K562 (cell line): ENCODE data around the gene DPY19L3. TPM values are rescaled to one million over a fixed set of nuclear protein-coding genes. Genes with fewer than 3 reads are reported as not detected.

Source experiments
- ATAC-seq: fragments of 200-7000 bp; cut with Tn5 transposase; 3 replicates; pipeline ENCODE4 v1.9.1; 2020; ENCODE audit warnings: moderate library complexity
- BruUV-seq: library from RNA; stranded (reverse); fragments of 400-500 nt; replicated peaks from 2 replicates; lab custom pipeline; 2021; lab: Mats Ljungman, UMichigan
- CTCF ChIA-PET: fragments of 300-600 bp; formaldehyde crosslinking; extraction: SDS; loops from one replicate; lab custom pipeline; 2021; ENCODE audit warnings: low intra/inter-chr PET ratio; lab: Yijun Ruan, JAX
- POLR2A ChIA-PET: fragments of 300-600, 350-650 bp; sonication (Branson Sonifier 250); formaldehyde crosslinking; extraction: SDS; loops from one replicate; lab custom pipeline; 2021; ENCODE audit warnings: antibody characterized with exemption, inconsistent platforms; lab: Yijun Ruan, JAX
- DNase-seq, 4 experiments: peaks; one replicate each; pipeline versions ENCODE4 v3.0.0 to v3.0.0-alpha.2; 2011 to 2018; ENCODE audit warnings: low spot score in 3 of 4, mixed read lengths in 3 of 4; ENCODE audit errors: extremely low read depth in 1 of 4
- FAIRE-seq: peaks from 2 replicates; lab custom pipeline; 2011; peaks lifted over from hg19 to GRCh38; lab: Jason Lieb, UNC
- H2AFZ ChIP-seq: 2 replicates; pipeline ENCODE4 v1.6.0; 2011; ENCODE audit warnings: low read depth, low read length, control low read depth, inconsistent platforms
- H3K27ac ChIP-seq: fragments of 200-600 bp; 3 replicates; pipeline ENCODE4 v1.8.0; 2011; ENCODE audit warnings: low read depth, mild to moderate bottlenecking, control low read depth, inconsistent platforms, low read length, moderate library complexity, mixed read lengths; ENCODE audit errors: extremely low read depth
- H3K27me3 ChIP-seq, 2 experiments: fragments of 300-600 bp in 1 of 2; 2 replicates in 1 of 2; 3 replicates in 1 of 2; pipeline versions ENCODE4 v1.6.0 to v1.8.0; 2011; ENCODE audit warnings: inconsistent platforms in 2 of 2, low read length in 2 of 2, mild to moderate bottlenecking in 1 of 2, mixed read lengths in 1 of 2, moderate library complexity in 1 of 2; ENCODE audit not compliant: control insufficient read depth in 2 of 2, insufficient read depth in 2 of 2
- H3K36me3 ChIP-seq: fragments of 300-600 bp; 3 replicates; pipeline ENCODE4 v1.8.0; 2011; ENCODE audit warnings: mild to moderate bottlenecking, low read length, inconsistent platforms; ENCODE audit not compliant: control insufficient read depth, insufficient read depth
- H3K4me1 ChIP-seq, 2 experiments: fragments of 200-600 bp in 1 of 2; replicated peaks in 1 of 2; 2 replicates in 1 of 2; 3 replicates in 1 of 2; pipeline versions ENCODE4 v1.5.1 to v1.8.0; 2011; ENCODE audit warnings: inconsistent platforms in 2 of 2, low read length in 2 of 2, mild to moderate bottlenecking in 1 of 2, mixed read lengths in 1 of 2, moderate library complexity in 1 of 2; ENCODE audit not compliant: control insufficient read depth in 2 of 2, insufficient read depth in 2 of 2
- H3K4me2 ChIP-seq: 2 replicates; pipeline ENCODE4 v1.6.1; 2011; ENCODE audit warnings: low read length, control low read depth, inconsistent platforms, mixed read lengths; ENCODE audit not compliant: insufficient read depth
- H3K4me3 ChIP-seq: fragments of 200-600 bp; sonication (generic), shearing (Covaris generic); 2 replicates; pipeline ENCODE4 v1.5.1; 2016; ENCODE audit warnings: control low read depth, inconsistent platforms
- H3K79me2 ChIP-seq: fragments of 200-600 bp; 3 replicates; pipeline ENCODE4 v1.8.0; 2011; ENCODE audit warnings: low read length, inconsistent platforms; ENCODE audit not compliant: control insufficient read depth, insufficient read depth
- H3K9ac ChIP-seq, 2 experiments: 2 replicates each; pipeline versions ENCODE4 v1.6.0 to v1.6.1; 2011; ENCODE audit warnings: low read depth in 2 of 2, low read length in 2 of 2, control low read depth in 1 of 2, inconsistent platforms in 1 of 2, mild to moderate bottlenecking in 1 of 2, mixed read lengths in 1 of 2; ENCODE audit not compliant: insufficient read depth in 1 of 2
- H3K9me1 ChIP-seq: one replicate; pipeline ENCODE4 v1.6.0; 2011; ENCODE audit warnings: inconsistent platforms, mild to moderate bottlenecking, low read length, moderate library complexity; ENCODE audit not compliant: control insufficient read depth, insufficient read depth
- H3K9me3 ChIP-seq: replicated peaks from 2 replicates; pipeline ENCODE4 v1.5.1; 2011; ENCODE audit warnings: low read depth, low read length, inconsistent platforms; ENCODE audit not compliant: control insufficient read depth, insufficient read depth
- H4K20me1 ChIP-seq: replicated peaks from 2 replicates; pipeline ENCODE4 v1.6.1; 2011; ENCODE audit warnings: low read length, inconsistent platforms, mixed read lengths; ENCODE audit not compliant: control insufficient read depth, insufficient read depth
- ARHGAP35 ChIP-seq: fragments of 450-650 bp; IDR thresholded peaks from 2 replicates; pipeline ENCODE4 v1.6.1; 2018; ENCODE audit not compliant: partially characterized antibody
- BRD9 ChIP-seq: fragments of 450-650 bp; IDR thresholded peaks from 2 replicates; pipeline ENCODE4 v1.6.1; 2018; ENCODE audit warnings: low read depth; ENCODE audit not compliant: partially characterized antibody
- DPF2 ChIP-seq: fragments of 450-650 bp; IDR thresholded peaks from 2 replicates; pipeline ENCODE4 v1.6.1; 2016
- ELF4 ChIP-seq: fragments of 450-650 bp; formaldehyde crosslinking; IDR thresholded peaks from 2 replicates; pipeline ENCODE4 v1.4.0; 2022; ENCODE audit warnings: missing genetic modification characterization
- FOXA1 ChIP-seq: fragments of 450-650 bp; IDR thresholded peaks from 2 replicates; pipeline ENCODE4 v1.6.1; 2016; ENCODE audit warnings: mild to moderate bottlenecking, borderline replicate concordance
- MTA1 ChIP-seq: fragments of 450-650 bp; IDR thresholded peaks from 2 replicates; pipeline ENCODE4 v1.6.1; 2017; ENCODE audit warnings: borderline replicate concordance
- NRF1 ChIP-seq, 2 experiments: fragments of 450-650 bp; IDR thresholded peaks in 1 of 2; conservative IDR thresholded peaks in 1 of 2; 2 replicates each; pipeline ENCODE4 v1.6.1; 2014; ENCODE audit warnings: mild to moderate bottlenecking in 2 of 2
- SMAD1 ChIP-seq: fragments of 150-350 bp; IDR thresholded peaks from 2 replicates; pipeline ENCODE4 v1.6.1; 2014; ENCODE audit warnings: low read length, low read depth; ENCODE audit not compliant: partially characterized antibody
- TFAP4 ChIP-seq: sonication (generic); formaldehyde crosslinking; IDR thresholded peaks from 2 replicates; pipeline ENCODE4 v1.8.0; 2022; ENCODE audit warnings: missing genetic modification reagents, mild to moderate bottlenecking, moderate library complexity, borderline replicate concordance
- TGIF2 ChIP-seq: sonication (generic); formaldehyde crosslinking; IDR thresholded peaks from 2 replicates; pipeline ENCODE4 v1.8.1; 2022; ENCODE audit warnings: mild to moderate bottlenecking, missing genetic modification reagents, moderate library complexity
- USF1 ChIP-seq: sonication (generic); formaldehyde crosslinking; IDR thresholded peaks from 2 replicates; pipeline ENCODE4 v1.9.0; 2022; ENCODE audit warnings: mild to moderate bottlenecking, missing genetic modification reagents
- ZNF146 ChIP-seq: IDR thresholded peaks from one replicate; pipeline ENCODE4 v1.6.1; 2018; ENCODE audit warnings: missing compliant biosample characterization; ENCODE audit not compliant: unreplicated experiment
- ZNF584 ChIP-seq: fragments of 200-800 bp; sonication (Bioruptor generic); IDR thresholded peaks from 2 replicates; pipeline ENCODE4 v1.6.1; 2016; ENCODE audit warnings: low read depth, mild to moderate bottlenecking, missing genetic modification characterization, missing compliant biosample characterization
- ZNF780A ChIP-seq: fragments of 250-450 bp; sonication (Bioruptor Pico); IDR thresholded peaks from 2 replicates; pipeline ENCODE4 v1.5.0; 2021; ENCODE audit warnings: mild to moderate bottlenecking
- WGBS: fragments of 100-300 bp; shearing (Covaris generic); methylation state at CpG from one replicate; pipeline ENCODE4 v1.1.6; 2016; ENCODE audit warnings: low coverage, mixed read lengths; ENCODE audit not compliant: insufficient coverage; ENCODE audit errors: missing lambda C conversion rate; 5-methylcytosine and 5-hydroxymethylcytosine counted together
- in situ Hi-C: fragments of 300-500 bp; cut with MboI; formaldehyde crosslinking; loops from 4 replicates; pipeline ENCODE4 v1.15.0; 2018; ENCODE audit warnings: inconsistent platforms, mixed read lengths
- intact Hi-C: fragments of 100-400 bp; cut with micrococcal nuclease; formaldehyde crosslinking; loops from 2 replicates; pipeline ENCODE4 v1.14.2; 2022
- polyA plus RNA-seq, 8 experiments: library from polyadenylated mRNA; depleted of rRNA in 4 of 8; stranded (reverse) in 5 of 8; unstranded in 3 of 8; fragments of >200 nt; fragmentation: Nextera tagmentation in 2 of 8; fragmentation: Illumina TruSeq in 1 of 8; extraction: Ambion mirVana in 2 of 8; extraction: Trizol in 1 of 8; gene quantifications; 2 replicates each; pipeline versions ENCODE4 v1.2.1 to v1.2.3, GENCODE V29; 2011 to 2014; ENCODE audit warnings: inconsistent platforms in 1 of 8, missing spikeins in 1 of 8
- total RNA-seq, 7 experiments: library from RNA; depleted of rRNA in 6 of 7; stranded (reverse); fragments of >200 nt in 6 of 7; fragmentation: Illumina TruSeq in 2 of 7; extraction: Trizol in 2 of 7; gene quantifications; 2 replicates each; pipeline versions ENCODE4 v1.2.1 to v1.2.3, GENCODE V29; 2011 to 2021; ENCODE audit warnings: low replicate concordance in 1 of 7

The DPY19L3 gene
- total and polyA plus RNA-seq, 9 of the 15 experiments (the other 6 are each of a cell fraction or from before 2014, with no cell fraction given): 4.7 to 39.2 (median 22.0) TPM

DNA sequence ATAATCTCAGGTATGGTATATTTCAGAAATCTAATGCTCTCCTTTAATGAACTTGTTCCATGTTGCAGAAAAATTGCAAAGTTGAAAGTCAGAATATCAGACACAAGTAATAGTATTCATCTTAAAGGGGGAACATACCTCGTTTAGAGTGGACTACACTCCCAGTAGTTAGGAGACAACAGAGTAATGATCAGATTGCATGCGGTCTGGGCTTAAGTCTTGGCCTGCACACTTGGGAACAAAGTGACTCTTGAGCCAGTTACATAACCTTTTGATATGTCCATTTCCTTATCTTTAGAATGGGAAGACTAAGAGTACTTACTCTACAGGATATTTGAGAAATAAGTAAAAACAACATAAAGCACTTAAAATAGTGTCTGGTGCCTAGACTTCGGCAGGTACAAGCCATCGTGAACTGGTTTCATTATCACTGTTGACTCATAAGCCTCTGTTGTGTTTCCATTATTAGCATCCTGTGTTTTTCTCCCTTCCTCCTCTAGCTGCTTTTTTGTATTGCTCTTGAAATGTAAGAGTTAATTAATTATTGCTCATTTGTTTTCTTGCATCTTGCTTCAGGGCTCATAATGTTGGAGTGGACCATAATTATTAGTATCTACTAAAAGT lies 53.0 kb downstream of the DPY19L3 start:
- no peaks in the 10 kb centered on the region for H3K9me1 ChIP-seq
- H3K27ac ChIP-seq: no peak overlapping the region
- H4K20me1 ChIP-seq: no peaks in the 10 kb centered on the region
- in situ Hi-C loops: no loop called here
- 61% methylated on average over 4 of the region's 4 CpGs for WGBS
- intact Hi-C loops: no loop called here
- H3K4me3 ChIP-seq: no peak overlapping the region
- DNase-seq: no peak
- ChIA-PET POLR2A (no interaction called here), CTCF (no interaction called here)
- H3K4me2 ChIP-seq: no peak overlapping the region
- no peak for ATAC-seq
- FAIRE-seq: no peak
- no peaks in the 10 kb centered on the region for H3K4me1 ChIP-seq
- peaks cover 63% of the 10 kb centered on the region; the same call in 1 of the 3 replicates for H3K36me3 ChIP-seq
- no peaks in the 10 kb centered on the region for H3K79me2 ChIP-seq
- H3K9me3 ChIP-seq: no peaks in the 10 kb centered on the region
- H3K27me3 ChIP-seq: no peaks in the 10 kb centered on the region
- no peak for TF ChIP-seq FOXA1
- no peak for TF ChIP-seq BRD9
- BruUV-seq: no TSS peak
- no peak overlapping the region for H3K9ac ChIP-seq
- no peak overlapping the region for H2AFZ ChIP-seq

- POLR2A ChIA-PET: no interaction called here
- Histone ChIP-seq H3K27me3 (no peaks in the 10 kb centered on the region), H2AFZ (no peak overlapping the region), H3K9me1 (no peaks in the 10 kb centered on the region), H3K9ac (no peak overlapping the region), H3K4me1 (no peaks in the 10 kb centered on the region), H3K36me3 (peaks cover 60% of the 10 kb centered on the region; the same call in 1 of the 3 replicates), H3K4me2 (no peak overlapping the region), H3K4me3 (no peak overlapping the region), H4K20me1 (no peaks in the 10 kb centered on the region), H3K27ac (no peak overlapping the region), H3K9me3 (no peaks in the 10 kb centered on the region), H3K79me2 (no peaks in the 10 kb centered on the region)
- WGBS: 77% methylated on average over 3 of the region's 3 CpGs
- ATAC-seq (no peak), DNase-seq (no peak), FAIRE-seq (no peak)
- TF ChIP-seq ZNF780A (CRISPR knock-in tag) (no peak), TGIF2 (no peak), ZNF584 (no peak), ARHGAP35 (no peak), TFAP4 (CRISPR knock-in tag) (no peak), ZNF146 (no peak), ELF4 (CRISPR knock-in tag) (no peak), NRF1 (conservative IDR thresholded peaks at IDR 0.05 in 1 of 2, IDR thresholded peaks at IDR 0.05 in 1 of 2) (no peak), DPF2 (no peak), MTA1 (no peak), SMAD1 (no peak), USF1 (CRISPR knock-in tag) (no peak)
- CTCF ChIA-PET: no interaction called here
- in situ Hi-C loops (no loop called here), intact Hi-C loops (no loop called here)
- no TSS peak for BruUV-seq
Measured at GRCh38 chr19:32459204-32459865, 53.8 kb downstream of the DPY19L3 start.
